Skeletal muscle cell (primary cell): Measurements from ENCODE around the gene STK33.
A peak's percentile ranks its signal among the peaks of the same experiment; 100 is the strongest.
"Not testable (repeated sequence)": the region's sequence is repeated elsewhere in the genome, so short reads cannot be mapped to it uniquely, and the experiment has no call there.

Experiments
- DNase-seq: peaks from one replicate; pipeline ENCODE4 v3.0.0-alpha.2; 2010; ENCODE audit warnings: low read depth
- H3K4me3 ChIP-seq: 2 replicates; pipeline ENCODE4 v1.5.1; 2011; ENCODE audit warnings: low read depth, mild to moderate bottlenecking, control low read depth, low read length, moderate library complexity

Gene STK33

DNA sequence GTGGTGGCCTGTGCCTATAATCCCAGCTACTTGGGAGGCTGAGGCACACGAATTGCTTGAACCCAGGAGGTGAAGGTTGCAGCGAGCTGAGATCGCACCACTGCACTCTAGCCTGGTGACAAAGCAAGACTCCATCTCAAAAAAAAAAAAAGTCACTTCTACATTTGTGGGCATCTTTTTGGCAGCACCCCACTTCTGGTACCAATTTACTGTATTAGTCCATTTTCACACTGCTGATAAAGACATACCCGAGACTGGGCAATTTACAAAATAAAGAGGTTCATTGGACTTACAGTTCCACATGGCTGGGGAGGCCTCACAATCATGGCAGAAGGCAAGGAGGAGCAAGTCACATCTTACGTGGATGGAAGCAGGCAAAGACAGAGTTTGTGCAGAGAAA, 126.2 kb downstream of the STK33 start:
- H3K4me3 ChIP-seq, DNase-seq: not testable (repeated sequence)

DNA sequence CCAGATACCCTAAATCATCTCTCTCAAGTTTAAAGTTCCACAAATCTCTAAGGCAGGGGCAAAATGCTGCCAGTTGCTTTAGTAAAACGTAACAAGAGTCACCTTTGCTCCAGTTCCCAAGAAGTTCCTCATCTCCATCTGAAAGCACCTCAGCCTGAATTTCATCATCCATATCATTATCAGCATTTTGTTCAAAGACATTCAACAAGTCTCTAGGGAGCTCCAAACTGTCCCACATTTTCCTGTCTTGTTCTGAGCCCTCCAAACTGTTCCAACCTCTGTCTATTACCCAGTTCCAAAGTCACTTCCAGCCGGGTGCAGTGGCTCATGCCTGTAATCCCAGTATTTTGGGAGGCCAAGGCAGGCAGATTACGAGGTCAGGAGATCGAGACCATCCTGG, 126.7 kb downstream of the STK33 start:
- not testable (repeated sequence) for DNase-seq, H3K4me3 ChIP-seq

DNA sequence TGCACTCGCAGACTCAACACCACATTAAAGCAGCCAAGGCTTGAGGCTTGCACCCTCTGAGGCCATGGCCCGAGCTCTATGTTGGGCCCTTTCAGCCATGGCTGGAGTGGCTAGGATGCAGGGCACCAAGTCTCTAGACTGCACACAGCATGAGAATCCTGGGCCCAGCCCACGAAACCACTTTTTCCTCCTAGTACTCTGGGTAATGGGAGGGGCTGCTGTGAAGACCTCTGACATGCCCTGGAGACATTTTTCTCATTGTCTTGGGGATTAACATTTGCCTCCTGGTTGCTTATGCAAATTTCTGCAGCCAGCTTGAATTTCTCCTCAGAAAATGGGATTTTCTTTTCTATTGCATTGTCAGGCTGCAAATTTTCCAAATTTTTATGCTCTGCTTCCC, 127.1 kb downstream of the STK33 start:
- DNase-seq, H3K4me3 ChIP-seq: not testable (repeated sequence)

DNA sequence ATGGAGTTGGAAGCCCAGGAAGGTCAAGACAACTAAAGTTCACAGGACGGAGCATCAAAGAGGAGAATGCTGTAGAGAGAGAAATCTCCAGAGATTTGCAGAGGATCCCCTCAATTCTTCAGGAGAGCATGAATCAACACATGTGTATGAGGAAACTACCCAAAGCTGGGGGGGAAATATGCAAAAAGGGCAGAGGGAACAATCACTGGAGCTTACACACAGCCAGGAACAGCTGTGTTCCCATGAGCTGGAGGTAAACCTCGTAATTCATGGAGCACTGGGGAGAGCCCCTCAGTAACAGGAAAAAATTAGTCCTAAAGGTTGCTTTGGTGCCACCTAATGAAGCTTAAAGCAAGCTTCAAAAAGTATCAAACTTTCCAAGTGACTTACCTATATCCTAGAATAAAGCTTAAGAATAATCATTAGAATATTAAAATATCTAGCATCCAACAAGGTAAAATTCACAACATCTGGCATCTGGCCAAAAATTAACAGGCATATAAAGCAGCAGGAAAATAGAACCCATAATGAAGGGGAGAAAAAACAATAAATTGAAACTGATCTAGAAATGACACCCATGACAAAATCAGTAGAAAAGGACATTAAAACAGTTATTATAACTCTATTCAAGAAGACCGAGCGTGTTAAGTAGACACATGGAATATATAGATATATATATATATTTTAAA, 134.2 kb downstream of the STK33 start:
- peak; percentile 3 for DNase-seq
- no peak overlapping the region for H3K4me3 ChIP-seq

DNA sequence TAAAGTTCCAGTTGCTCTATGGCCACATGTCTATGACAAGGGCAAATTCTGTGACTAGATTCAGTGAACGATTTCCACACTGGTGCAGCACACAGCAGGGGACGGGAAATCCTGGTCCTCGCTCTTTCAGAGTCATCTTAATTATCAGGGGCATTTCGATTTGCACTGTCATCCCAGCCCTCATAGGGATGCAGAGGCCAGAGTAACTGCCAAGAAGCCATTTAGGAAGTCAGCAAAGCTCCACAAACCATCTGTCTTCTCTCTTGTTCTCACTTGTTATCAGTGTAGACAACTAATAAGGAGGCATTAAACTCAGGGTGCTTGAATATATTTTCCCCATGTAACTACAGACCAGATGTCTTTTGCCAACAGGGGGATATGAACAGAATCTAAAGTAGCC, 151.7 kb downstream of the STK33 start:
- no peak overlapping the region for H3K4me3 ChIP-seq

DNA sequence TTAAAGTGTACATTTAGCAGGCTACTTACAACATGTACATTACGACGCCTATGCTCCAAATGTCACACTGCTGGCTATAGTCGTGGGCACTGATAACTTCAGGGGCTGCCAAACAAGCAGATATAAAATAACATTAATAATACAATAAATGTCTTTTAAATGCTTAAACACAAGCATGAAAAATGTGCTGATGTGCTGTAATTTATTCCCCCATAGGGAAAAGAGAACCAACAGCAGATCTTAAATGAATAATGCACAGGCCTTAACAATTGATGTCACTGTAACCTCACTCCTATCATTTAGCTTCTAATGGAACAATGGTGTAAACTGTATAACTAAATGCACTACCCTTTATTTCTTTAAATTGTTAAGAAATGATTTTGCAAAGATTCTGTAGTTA, 153.4 kb downstream of the STK33 start:
- no peak overlapping the region for H3K4me3 ChIP-seq
- DNase-seq = no peak

More for the DNA sequence above, 151.7 kb downstream of the STK33 start:
- DNase-seq = no peak

DNA sequence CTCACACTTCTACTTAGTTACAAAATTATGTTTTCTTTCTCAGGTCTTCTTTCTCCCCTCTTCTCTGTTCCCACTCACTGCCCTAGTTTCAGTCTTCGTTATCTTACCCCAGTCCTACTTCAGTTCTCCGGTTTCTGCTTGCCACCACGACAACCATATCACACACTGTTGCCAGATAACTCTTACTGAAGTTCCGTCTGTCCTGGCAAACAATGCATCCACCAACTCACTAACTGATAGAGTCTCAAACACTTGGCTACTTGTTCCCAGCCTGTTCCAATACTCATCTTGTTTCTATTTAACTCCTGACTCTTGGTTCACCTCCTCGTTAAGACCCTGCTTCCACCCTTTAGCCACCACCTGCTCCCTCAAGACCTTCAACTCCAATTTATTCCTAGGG, 164.5 kb downstream of the STK33 start:
- no peak for DNase-seq
- no peak overlapping the region for H3K4me3 ChIP-seq

DNA sequence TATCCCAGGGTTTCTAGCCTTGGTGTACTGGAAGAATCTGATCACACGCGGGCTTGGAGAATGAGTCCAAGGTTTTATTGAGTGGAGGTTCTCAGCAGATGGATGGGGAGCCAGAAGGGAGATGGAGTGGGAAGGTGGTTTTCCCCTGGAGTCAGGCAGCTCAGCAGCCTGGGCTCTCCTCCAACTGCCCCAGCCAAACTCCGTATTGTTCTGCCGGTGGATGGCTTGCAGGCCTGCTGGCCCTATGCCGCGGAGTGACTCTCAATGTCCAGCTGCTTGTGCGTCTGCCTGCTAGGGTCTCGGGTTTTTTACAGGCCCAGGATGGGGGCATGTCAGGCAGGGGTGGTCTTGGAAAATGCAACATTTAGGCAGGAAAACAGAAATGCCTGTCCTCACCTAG, 168.0 kb downstream of the STK33 start:
- H3K4me3 ChIP-seq = no peak overlapping the region
- DNase-seq = no peak

DNA sequence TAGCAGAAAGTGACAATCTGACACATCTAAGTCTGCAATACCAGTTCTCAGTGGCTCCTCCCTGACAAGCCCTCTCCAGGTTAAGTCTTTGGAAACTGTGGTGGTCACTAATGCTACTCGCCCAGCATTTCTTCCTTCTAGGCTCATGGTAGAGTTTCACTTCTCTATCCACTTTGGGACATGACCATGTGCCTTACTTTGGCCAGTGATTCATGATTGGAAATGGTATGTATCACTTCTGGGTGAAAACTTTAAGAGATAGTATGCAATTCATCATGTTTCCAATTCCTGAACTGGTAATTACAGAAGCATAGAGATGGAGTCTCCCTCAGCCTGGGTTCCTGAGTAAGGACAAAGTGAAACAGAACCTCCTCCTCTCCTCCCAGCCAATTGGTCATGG, 178.8 kb downstream of the STK33 start:
- no peak overlapping the region for H3K4me3 ChIP-seq
- no peak for DNase-seq

DNA sequence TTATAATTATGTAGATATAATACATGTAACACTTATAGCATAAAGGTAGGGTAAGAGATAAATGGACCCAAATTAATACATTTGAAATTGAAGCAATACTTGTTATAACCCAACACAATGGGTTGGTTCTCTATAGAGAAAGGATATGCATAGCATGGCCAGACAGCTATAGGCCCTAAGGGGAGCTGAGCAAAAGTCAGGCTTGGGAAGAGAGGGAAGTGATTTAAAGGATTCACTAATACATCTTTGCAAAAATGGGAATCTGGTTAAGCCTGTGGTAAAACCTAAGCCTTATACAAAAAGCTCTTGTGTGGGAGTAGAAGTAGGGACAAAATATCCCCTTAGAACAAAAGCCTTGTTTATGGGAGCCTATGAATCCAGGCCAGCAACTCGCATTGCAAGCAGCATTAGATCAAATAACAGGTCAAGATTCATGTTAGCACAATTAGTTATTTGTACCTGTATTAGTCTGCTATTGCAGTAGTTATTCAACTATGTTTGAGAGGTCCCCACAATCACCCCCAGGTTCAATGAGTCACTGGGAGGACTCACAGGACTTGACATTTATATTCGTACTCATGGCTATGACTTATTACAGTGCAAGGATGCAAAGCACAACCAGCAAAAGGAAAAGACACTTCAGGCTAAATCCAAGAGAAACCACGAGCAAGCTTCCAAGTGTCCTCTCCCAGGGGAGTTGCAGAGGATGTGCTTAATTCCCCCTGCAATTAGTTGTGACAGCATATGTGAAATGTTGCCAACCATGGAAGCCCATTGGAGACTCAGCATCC, 185.7 kb downstream of the STK33 start:
- DNase-seq = no peak
- H3K4me3 ChIP-seq = no peak overlapping the region

DNA sequence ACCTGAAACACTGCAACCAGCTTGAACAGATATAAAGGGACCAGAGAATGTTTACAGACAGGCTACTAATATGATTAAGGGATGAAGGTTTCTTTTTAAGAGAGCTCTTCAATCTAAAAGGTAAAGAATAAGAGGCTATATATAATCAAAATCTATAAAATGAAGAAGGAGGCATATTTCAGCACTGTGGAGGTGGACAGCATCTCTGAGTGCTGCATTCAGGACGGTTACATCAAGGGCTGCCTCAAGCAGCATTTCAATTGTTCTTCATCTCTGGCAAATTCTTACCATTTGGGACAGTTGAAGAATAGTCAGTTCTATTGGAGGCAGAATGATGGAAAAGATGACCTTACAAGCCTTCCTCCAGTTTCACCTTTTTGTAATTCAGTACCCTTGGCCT, 190.7 kb downstream of the STK33 start:
- DNase-seq = no peak
- no peak overlapping the region for H3K4me3 ChIP-seq

DNA sequence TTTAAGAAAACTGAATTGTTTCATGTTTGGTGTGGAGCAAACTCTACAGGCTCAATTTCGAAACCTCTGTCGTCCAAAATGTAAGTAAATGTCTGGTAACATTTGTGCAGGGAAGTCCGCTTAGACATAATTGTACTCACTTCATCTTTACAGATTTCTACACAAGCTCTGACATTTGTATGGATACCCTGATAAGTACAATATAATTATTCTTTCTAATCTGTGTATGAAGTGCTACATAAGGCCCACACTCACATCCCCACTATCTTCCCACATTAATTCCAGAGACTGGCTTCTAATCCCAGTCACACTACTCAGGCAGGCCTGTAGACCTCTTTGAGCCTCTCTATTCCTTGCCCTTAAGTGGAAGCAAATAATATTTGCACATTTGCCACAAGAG, 201.1 kb downstream of the STK33 start:
- DNase-seq = no peak
- no peak overlapping the region for H3K4me3 ChIP-seq

DNA sequence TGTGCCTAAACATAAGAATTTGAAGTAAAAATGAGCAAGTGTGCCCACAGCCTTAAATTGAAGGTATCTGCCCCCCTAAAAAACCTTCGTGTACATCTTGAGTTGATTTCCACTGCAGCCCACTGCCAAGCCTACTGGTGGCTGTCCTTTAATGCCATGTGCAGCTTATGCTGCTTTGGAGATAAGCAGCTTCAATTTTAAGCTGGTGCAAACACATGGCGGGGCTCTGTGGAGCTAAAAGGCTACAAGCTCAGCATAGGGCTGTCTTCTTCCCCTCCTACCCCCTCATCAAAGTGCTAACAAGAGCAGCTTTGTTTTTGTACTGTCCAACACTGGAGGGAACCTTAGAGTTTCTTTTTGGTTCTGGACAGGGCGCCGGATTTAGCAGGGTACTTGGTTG, 201.9 kb downstream of the STK33 start:
- no peak overlapping the region for H3K4me3 ChIP-seq
- no peak for DNase-seq

DNA sequence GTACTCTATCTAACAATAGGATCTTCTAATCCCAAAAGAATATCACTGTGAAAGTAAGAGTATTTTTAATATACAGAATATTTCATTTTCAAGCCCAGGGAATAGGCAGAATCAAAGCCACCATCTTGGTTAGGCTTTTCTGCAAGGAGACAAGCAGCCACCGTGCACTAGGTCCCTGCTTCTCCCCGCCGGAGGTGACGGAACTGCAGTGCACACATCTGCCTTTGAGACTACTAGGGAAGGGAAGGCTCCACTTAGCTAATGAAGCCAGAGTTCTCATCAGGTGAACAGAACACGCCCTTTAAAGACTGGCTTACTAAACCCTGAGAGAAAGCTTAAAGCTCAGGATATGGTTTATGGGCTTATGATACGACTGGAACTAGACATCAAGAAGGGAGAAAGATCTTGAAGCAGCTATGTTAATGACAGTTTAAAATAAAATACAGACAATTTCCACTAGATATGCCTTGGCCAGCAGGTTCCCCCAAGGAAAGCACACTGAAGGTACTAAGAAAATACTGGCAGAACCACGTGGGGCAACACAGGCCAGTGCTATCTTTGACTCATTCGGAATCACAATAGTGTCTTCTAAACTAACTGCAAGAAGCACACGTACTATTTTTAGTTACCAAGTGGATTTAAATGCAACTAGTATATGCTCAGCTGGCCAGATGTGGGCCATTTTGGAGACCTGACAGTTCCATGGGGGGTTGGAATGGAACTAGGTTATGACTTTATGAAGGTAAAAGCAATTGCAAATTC, 203.0 kb downstream of the STK33 start:
- no peak for DNase-seq
- no peak overlapping the region for H3K4me3 ChIP-seq

DNA sequence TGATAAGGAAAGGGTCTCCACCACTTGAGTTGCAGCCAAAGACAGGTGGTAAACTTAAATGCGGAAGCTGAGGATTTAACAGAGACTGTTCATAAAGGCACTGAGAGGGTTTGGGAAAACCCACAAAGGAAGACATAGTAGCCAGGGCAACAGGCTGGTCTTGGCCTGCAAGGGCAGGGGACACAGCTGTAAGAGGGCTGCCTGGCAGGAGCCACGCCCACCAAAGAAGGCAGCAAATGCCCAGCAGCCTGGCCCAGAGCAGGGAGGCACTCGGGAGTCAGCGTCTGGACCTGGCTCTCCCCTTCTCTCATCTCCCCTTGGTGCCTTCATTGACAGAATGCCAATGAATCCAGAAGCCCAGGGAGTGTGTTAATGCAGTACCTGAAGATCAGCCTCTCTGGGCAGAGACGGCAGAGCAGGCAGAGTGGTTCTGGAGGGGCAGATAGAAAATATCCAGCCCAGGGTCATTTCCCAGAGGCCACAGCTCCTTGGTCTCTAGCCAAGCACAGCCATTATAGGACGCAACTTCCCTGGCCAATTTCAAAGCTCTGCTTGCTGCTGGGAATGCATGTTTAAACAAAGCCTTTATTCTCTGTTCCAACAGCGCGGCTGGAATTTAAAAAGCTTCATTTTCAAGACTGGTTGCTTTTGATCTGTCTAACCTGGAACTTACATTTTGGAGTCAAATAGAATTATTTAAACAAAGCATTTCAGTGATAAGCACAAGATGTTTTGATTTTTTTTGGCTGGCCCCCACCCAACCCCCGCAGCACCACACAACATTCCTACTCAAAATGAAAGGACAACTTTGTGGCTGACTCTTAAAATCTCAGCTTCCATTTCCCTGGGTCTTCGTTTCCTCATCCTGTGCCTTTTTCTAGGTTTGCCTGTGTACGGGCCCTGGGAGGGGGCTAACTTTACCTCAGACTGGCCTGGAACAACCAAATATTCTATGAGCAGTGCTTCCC, 204.7 kb downstream of the STK33 start:
- H3K4me3 ChIP-seq = no peak overlapping the region
- DNase-seq = no peak

DNA sequence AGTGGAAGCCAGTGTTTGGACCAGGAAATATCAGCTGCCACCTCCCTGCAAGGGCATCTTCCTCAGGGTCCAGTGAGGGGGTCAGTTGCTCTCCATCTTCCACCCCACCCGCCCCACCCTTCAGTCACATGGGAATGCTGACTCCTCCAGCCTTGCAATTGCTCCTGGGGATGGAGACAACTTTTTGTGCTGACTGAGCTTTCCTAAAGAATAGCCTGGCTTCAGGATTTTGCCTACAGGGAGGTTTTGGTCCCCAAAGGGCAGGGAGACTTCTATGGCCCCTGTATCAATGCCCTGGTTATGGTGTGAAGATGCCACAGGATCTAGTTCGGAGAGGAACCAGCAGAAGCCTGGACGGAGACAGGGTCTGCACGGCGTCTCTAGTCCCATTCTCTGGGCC, 206.3 kb downstream of the STK33 start:
- H3K4me3 ChIP-seq = no peak overlapping the region
- no peak for DNase-seq

DNA sequence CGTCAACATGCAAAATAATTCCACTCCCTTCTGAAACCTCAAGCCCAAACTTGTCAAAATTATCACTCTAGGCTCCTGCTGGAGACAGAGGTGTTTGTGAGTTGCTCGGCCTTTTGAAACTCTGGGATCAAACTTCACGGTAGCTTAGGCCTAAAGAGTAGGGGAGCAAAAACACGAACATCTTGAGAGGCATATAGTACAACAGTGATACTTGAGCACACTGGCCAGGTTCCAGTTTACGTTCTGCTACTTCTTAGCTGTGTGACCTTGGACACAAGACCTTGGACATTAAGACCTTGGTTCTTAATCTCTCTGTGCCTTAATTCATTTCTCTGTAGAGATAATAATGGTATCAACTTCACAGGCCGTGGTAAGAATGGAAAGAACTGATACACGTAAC, 206.9 kb downstream of the STK33 start:
- no peak overlapping the region for H3K4me3 ChIP-seq
- DNase-seq = no peak

DNA sequence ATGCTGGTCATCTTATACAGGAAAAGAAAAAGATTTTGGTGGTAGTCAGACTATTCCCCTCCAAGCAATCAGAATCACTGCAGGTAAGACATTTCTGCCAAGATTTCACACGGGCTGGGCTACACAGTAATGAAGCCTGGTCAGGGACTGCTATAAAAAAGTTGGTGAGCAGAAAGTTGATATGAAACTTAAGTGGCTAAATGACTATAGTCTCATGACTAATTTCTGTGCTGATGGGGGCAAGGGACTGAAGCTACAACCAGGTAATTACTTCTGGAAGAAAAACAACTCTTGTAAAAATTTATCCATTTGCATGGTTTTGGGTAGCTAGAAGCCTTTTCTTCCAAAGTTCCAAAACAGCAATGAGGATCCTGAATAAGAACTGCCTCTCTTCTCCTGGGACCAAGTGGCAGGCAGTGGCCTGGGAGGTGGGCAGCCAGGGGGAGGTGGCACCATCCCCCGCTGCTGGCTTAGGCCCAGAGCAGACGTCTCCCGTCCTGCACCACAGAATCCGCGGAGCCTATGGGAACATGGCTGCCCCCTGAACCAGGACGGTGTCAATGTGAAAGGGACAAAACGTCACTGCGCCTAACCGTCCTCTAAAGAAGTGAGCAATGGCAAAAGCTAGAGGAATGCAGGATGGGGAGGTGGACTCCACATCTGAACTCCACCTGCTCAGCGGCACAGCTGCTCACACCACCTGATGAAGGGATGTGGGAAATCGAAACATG, 207.7 kb downstream of the STK33 start:
- no peak for DNase-seq
- H3K4me3 ChIP-seq = no peak overlapping the region
